Glomerular visceral epithelial cell (primary cell): ENCODE measurements around the gene FAM83F.
"Not testable (repeated sequence)": the region's sequence is repeated elsewhere in the genome, so short reads cannot be mapped to it uniquely, and the experiment has no call there.

ENCODE experiments used
- DNase-seq: peaks from one replicate; pipeline ENCODE4 v3.0.0-alpha.2; 2016; ENCODE audit errors: extremely low spot score

Gene FAM83F

DNA sequence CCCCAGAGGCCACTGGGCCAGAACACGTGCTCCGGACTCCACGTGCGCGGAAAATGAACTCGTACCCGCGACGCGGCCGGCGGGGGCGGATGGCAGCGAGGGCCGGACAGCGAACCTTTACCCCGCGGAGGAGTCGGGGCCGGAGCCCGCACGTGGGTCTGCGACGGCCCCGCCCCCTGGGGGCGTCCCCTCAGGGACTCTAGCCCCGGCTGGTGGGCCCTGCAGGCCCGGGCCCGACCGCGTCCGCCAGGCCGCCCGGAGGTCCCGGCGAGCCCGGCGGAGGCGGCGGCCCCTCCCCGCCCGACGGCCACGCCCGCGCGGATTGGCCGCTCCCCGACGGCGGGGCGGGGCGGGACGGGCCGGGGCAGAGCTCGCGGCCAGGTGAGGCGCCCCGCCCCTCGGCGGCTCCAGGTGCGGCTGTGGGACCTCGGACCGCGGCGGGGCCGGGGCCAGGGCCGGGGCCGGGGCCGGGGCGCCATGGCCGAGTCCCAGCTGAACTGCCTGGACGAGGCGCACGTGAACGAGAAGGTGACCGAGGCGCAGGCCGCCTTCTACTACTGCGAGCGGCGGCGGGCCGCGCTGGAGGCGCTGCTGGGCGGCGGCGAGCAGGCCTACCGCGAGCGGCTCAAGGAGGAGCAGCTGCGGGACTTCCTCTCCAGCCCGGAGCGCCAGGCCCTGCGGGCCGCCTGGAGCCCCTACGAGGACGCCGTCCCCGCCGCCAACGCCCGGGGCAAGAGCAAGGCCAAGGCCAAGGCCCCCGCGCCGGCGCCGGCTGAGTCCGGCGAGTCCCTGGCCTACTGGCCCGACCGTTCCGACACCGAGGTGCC lies at the start of gene FAM83F:
TSS of gene FAM83F (plus strand) at position 389 of the 827 bp plus-strand sequence. CDS start at position 478, 89 bp downstream.
- no peak for DNase-seq

DNA sequence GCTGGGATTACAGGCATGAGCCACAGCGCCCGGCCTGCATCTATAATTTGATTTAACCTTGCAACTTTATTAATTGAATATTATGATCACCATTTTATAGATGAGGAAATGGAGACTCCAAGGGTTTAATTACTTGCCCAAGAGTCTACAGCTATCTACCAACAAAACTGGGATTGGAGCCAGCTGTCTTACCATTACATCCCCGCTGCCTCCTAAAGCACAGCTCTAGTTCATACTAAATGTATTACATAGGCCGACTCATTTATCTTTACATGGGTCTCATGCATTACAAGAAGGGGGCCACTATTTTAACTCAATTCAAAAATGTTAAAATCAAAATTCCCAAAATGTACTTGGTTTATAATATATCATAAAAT lies 48.6 kb upstream of the FAM83F start:
- DNase-seq = no peak

- no peak for DNase-seq
These were observed 48.1 kb upstream of the FAM83F start for GRCh38 chr22:39946503-39947219.

GRCh38 chr22:39947220-39948216 lies 47.2 kb upstream of the FAM83F start:
- no peak for DNase-seq

GRCh38 chr22:39949964-39950737 lies 44.6 kb upstream of the FAM83F start:
- DNase-seq = no peak

DNA sequence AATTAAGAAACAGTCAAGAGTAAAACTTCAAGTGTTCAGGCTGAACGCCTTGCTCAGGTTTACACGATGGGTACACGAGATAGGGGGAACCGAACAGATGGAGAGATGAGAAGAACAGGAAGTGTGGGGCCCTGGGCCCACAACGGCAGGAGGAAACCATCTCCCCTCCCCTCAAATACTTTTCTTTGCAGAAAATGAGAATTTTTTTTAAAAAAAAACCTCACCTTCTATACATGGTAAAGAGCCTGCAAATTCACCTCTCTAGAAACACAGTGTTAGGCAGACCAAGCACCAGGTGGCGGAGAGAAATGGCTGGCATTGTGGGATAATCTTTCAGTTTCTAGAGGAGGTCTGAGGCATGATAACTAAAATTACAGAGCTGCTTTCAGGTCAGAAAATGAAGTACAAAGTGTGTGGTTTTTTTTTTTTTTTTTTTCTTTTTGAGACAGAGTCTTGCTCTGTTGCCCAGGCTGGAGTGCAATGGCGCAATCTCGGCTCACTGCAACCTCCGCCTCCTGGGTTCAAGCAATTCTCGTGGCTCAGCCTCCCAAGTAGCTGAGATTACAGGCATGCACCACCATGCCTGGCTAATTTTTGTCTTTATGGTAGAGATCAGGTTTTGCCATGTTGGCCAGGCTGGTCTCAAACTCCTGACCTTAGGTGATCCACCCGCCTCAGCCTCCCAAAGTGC lies 43.0 kb upstream of the FAM83F start:
- not testable (repeated sequence) for DNase-seq

DNA sequence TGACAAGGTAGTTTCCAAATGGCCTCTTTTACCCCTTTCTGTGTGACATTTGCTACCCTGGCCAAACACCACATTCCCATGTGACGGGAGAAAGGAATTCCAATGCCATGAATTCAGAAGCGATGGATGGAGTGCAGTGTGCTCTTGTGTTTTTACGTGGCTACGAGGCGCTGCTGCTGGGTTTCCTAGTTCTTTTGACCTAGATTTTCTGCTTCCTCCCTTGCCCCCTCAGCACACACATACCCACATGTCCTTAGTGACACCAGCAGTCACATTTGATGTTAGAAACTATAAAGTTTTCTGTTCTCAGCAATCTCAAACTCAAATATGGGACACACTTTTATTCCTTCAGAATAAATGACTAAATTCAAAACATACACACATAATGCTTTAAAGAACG lies 42.4 kb upstream of the FAM83F start:
- no peak for DNase-seq

DNA sequence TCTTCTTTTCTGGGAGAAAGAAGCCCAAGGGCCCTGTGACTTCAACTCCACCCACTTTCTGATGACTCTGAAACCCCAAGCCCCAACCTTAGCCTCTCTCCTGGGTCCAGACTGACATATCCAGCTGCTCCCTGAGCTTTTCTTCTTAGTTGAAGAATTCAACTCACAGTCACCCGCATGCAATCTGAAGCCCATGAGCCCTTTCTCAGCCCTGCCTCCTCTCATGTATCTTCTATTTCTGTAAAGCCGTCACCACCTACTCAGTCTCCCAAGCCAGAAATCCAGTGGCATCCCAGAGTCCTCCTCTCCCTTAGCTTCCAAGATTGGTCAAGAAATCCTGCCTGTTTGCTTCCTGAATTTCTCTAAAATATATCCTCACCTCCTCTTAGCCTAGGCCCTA lies 41.7 kb upstream of the FAM83F start:
- no peak for DNase-seq

DNA sequence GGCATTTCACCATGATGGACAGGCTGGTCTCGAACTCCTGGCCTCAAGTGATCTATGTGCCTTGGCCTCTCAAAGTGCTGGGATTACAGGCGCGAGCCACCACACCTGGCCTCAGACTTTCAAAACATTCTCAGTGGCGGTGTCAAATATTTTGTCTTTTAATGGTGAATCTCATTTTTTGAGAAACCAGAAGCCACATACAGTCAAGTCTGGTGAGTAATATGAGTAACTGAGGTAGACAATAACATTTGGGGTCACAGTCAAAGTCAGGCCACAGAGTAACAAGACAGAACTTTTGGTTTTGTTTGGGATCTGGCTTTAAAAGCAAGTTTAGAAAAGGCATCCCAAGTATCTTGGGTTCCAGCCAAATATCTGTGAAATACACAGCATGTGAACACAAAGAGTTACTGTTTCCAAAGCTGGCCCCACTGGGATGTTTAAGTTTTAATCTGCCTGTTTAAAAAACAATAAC lies 40.1 kb upstream of the FAM83F start:
- peak; percentile 15 for DNase-seq

DNA sequence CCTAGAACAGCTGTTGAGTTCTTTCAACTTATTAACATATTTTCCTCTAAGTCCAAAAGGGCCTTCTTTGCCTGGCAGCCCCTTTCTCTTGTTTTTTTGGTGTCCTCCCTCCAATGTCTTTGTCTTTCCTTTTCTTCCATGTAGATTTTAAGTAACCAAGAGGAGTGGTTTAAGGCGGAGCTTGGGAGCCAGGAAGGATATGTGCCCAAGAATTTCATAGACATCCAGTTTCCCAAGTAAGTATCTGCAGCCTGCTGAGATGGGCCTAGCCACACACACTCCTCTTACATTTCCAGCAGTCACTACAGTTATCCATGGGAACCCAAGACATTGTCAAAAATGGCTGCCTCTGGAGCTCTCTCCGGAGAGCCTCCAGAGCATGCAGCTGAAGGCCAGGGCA lies 39.1 kb upstream of the FAM83F start:
- no peak for DNase-seq

- no peak for DNase-seq
These were observed 37.7 kb upstream of the FAM83F start for GRCh38 chr22:39956932-39957664.

DNA sequence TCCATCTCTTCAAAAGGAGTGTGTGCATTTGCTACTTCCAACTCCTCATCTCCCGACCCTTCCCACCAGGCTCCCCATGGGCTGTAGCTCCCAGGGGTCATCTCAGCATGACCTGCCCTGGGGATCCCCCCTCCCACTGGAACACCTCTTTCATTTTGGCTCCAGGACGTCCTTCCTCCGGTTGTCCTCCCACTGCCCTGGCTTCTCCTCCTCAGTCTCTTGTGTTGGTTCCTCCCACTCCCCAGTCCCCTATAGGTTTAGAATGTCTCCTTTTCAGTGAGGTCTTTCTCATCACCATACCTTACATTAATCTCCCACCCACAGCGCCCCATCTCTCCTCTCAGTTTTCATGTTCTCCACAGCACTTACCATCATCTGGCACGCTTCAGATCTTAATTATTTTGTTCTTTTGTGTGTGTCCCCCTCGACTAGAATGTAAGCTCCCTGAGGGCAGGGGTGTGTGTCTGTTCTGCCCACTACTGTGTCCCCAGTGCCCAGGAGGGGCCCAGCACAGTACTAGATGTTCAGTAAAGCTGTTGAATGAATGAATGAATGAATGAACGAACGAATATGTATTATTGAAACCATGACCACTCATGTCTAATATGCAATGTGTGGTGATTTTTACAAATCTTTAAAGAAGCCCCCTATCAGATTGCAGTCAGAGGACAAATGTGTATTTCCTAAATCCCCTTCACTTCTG lies 36.6 kb upstream of the FAM83F start:
- no peak for DNase-seq

- DNase-seq = no peak
These were observed 35.7 kb upstream of the FAM83F start for GRCh38 chr22:39958949-39959639.

DNA sequence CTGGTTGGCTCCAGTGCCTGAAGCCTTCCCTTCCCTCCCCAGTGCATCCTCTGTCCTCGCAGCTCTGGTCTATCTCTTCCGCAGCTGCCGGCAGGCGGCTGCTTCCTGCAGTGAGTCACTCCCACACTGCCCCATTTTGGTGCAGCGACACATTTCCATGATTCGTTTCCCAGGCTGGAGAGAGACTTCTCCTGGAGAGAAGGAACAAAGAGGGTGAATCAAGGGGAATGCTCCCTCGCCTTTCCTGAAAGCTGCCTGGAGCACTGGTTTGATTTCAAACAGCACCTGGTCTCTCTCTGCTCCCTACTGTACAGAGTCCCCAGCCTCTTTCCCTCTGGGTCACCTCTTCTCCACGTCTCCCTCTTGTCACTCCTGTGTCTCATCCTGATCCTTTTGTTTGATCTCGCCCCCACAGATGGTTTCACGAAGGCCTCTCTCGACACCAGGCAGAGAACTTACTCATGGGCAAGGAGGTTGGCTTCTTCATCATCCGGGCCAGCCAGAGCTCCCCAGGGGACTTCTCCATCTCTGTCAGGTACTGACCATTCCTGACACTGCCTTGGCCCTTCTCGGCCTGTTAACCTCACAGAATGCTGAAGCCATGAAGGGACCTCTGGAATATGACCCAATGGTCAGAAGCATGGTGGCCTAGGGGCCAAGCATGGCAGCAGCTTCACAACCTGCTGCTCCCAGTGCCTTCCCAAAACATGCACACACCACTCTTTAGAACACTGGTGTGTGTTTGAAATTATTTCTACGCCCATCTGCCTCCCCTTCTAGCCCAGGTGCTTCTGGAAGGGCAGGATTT lies 34.9 kb upstream of the FAM83F start, which contains the start of gene TMA7B:
TSS of gene TMA7B (plus strand) at position 758 of the 808 bp plus-strand sequence. CDS start 3,978 bp downstream, outside the sequence.
- DNase-seq = peak; percentile 76

- DNase-seq = peak; percentile 96
These were observed 33.7 kb upstream of the FAM83F start for GRCh38 chr22:39960791-39961746.

- peak; percentile 82 for DNase-seq
These were observed 32.7 kb upstream of the FAM83F start for GRCh38 chr22:39962071-39962470.
